ENCODE data around the gene IQCE. TPM values are rescaled to one million over a fixed set of nuclear protein-coding genes. Genes with fewer than 3 reads are reported as not detected.

IQCE gene
- total and polyA plus RNA-seq, 10 of the 15 experiments (the other 5 are each of a cell fraction or from before 2014, with no cell fraction given) = 0.37 to 8.1 (median 3.7) TPM

- in situ Hi-C loops (cut with MboI) = no loop called here
- POLR2A ChIA-PET = no interaction called here
- no peak for ATAC-seq
- H3K4me2 ChIP-seq (ENCODE audit: control insufficient read depth, insufficient read depth) = no peak overlapping the region
- SMC1A ChIA-PET (ENCODE audit: uncharacterized antibody, unreplicated experiment) = interaction anchor here (0.5 kb wide), 1 partner anchor 52 kb away, joined by 3 read pairs; no protein-coding TSS in a partner anchor
- H2AFZ ChIP-seq (ENCODE audit: control insufficient read depth, low read depth, low read length) = no peak overlapping the region
- no peaks in the 10 kb centered on the region for H3K36me3 ChIP-seq (ENCODE audit: control insufficient read depth in 2 of 2, insufficient read depth in 2 of 2, low read length in 1 of 2)
- H3K4me3 ChIP-seq = no peak overlapping the region
- H4K20me1 ChIP-seq (ENCODE audit: control insufficient read depth, insufficient read depth) = no peaks in the 10 kb centered on the region
- CTCF ChIA-PET = no interaction called here
- RAD21 ChIA-PET (ENCODE audit: unreplicated experiment) = no interaction called here
- no peaks in the 10 kb centered on the region for H3K79me2 ChIP-seq (ENCODE audit: control insufficient read depth, insufficient read depth, low read length)
- FAIRE-seq = no peak
- peaks cover 0 to 11% of the 10 kb centered on the region in 2 experiments; a peak in 3 of 4 replicates for H3K27me3 ChIP-seq (replicated peaks in 1 of 2; ENCODE audit: control insufficient read depth in 2 of 2, insufficient read depth in 2 of 2, low read length in 1 of 2)
- no peak overlapping the region for H3K9ac ChIP-seq (ENCODE audit: control insufficient read depth, insufficient read depth, low read length)
- intact Hi-C loops (cut with micrococcal nuclease; ENCODE audit: unreplicated experiment) = no loop called here
- peaks cover 34% of the 10 kb centered on the region for H3K4me1 ChIP-seq (ENCODE audit: control insufficient read depth, insufficient read depth, low read length)
- H3K9me3 ChIP-seq (replicated peaks; ENCODE audit: control insufficient read depth, insufficient read depth, low read length) = no peaks in the 10 kb centered on the region
- TF ChIP-seq DPF2 (IDR thresholded peaks at IDR 0.05) (no peak), CHD1 (IDR thresholded peaks at IDR 0.05; ENCODE audit: low read depth, low read length) (no peak), KLF5 (IDR thresholded peaks at IDR 0.05; ENCODE audit: partially characterized antibody) (no peak), HCFC1 (IDR thresholded peaks at IDR 0.05; ENCODE audit: low read length) (no peak), RFX5 (IDR thresholded peaks at IDR 0.05; ENCODE audit: low read depth, low read length) (no peak), CHD4 (IDR thresholded peaks at IDR 0.05) (no peak), ZNF384 (IDR thresholded peaks at IDR 0.05; ENCODE audit: borderline replicate concordance, low read depth, low read length) (no peak)
- WGBS (ENCODE audit: insufficient coverage, insufficient replicate concordance, low lambda C conversion rate, missing lambda C conversion rate) = 75% methylated on average over 44 of the region's 53 CpGs
- BruUV-seq (replicated peaks) = no TSS peak
- no peak overlapping the region for H3K27ac ChIP-seq (ENCODE audit: control insufficient read depth, insufficient read depth)
- no peak for DNase-seq (ENCODE audit: low read depth, low spot score)
These were observed 33.7 kb upstream of the IQCE start for GRCh38 chr7:2524808-2525657.
